ENCODE data around the gene LYPD6. TPM values are rescaled to one million over a fixed set of nuclear protein-coding genes. Genes with fewer than 3 reads are reported as not detected.

LYPD6 gene
- total RNA-seq, 1 donor from 2014 or later = 7.8 TPM

- no peak for DNase-seq (ENCODE audit: low read depth in 2 of 2)
Measured at GRCh38 chr2:149507974-149508373, 177.6 kb downstream of the LYPD6 start.

GRCh38 chr2:149513461-149513860, 183.1 kb downstream of the LYPD6 start:
- DNase-seq (ENCODE audit: low read depth in 2 of 2) = no peak
